ENCODE data around the gene BAX. TPM values are rescaled to one million over a fixed set of nuclear protein-coding genes. Genes with fewer than 3 reads are reported as not detected.

The BAX gene
- total and polyA plus RNA-seq, 2 of the 13 experiments (the other 11 are each of a cell fraction or from before 2014, with no cell fraction given) = 139 to 176 TPM

DNA sequence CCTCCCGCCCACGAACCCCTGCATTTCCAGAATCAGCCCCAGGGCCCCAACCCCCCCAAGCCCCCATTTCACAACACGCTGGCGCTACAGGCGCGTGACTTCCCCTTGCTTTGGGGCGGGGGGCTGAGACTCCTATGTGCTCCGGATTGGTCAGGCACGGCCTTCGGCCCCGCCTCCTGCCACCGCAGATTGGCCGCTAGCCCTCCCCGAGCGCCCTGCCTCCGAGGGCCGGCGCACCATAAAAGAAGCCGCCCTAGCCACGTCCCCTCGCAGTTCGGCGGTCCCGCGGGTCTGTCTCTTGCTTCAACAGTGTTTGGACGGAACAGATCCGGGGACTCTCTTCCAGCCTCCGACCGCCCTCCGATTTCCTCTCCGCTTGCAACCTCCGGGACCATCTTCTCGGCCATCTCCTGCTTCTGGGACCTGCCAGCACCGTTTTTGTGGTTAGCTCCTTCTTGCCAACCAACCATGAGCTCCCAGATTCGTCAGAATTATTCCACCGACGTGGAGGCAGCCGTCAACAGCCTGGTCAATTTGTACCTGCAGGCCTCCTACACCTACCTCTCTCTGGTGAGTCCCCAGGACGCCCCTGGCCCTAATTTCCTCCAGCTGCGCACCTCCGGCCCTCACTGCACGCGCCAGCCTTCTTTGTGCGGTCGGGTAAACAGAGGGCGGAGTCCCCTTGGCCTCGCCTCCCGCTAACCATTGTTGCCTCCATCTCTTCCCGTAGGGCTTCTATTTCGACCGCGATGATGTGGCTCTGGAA is 10.5 kb downstream of the BAX start, which contains the start of gene FTL (continued):
- TF ChIP-seq ZNF747 (CRISPR knock-in tag; IDR thresholded peaks at IDR 0.05; ENCODE audit: borderline replicate concordance) (no peak), ZC3H4 (CRISPR knock-in tag; IDR thresholded peaks at IDR 0.05; ENCODE audit: borderline replicate concordance) (peak; percentile 74; the same call in 1 of the 2 replicates), NCOR1 (IDR thresholded peaks at IDR 0.05; ENCODE audit: borderline replicate concordance, low read length) (no peak), SMAD9 (CRISPR knock-in tag; IDR thresholded peaks at IDR 0.05) (no peak), ZNF564 (CRISPR knock-in tag; IDR thresholded peaks at IDR 0.05) (peak; percentile 75; the same call in 1 of the 2 replicates), XRCC5 (optimal IDR thresholded peaks at IDR 0.05; ENCODE audit: low read length) (no peak), FUBP1 (CRISPR knock-in tag; IDR thresholded peaks at IDR 0.05; ENCODE audit: borderline replicate concordance) (no peak), KLF12 (CRISPR knock-in tag; IDR thresholded peaks at IDR 0.05; ENCODE audit: borderline replicate concordance) (peak; percentile 97), DNMT3B (CRISPR knock-in tag; conservative IDR thresholded peaks at IDR 0.05) (peak; percentile 91), SRY (CRISPR knock-in tag; IDR thresholded peaks at IDR 0.05) (peak; percentile 94), FOXK2 (IDR thresholded peaks at IDR 0.05) (no peak), MEIS2 (CRISPR knock-in tag; IDR thresholded peaks at IDR 0.05) (peak; percentile 94), MXD4 (CRISPR knock-in tag; IDR thresholded peaks at IDR 0.05) (no peak; the same call in none of the 2 replicates), PAWR (CRISPR knock-in tag; IDR thresholded peaks at IDR 0.05; ENCODE audit: borderline replicate concordance) (no peak), JUNB (CRISPR knock-in tag; IDR thresholded peaks at IDR 0.05; ENCODE audit: borderline replicate concordance) (peak; percentile 81; the same call in 1 of the 2 replicates), TBL1XR1 (IDR thresholded peaks at IDR 0.05; ENCODE audit: borderline replicate concordance, low read length, partially characterized antibody) (peak; percentile 60), IKZF4 (CRISPR knock-in tag; IDR thresholded peaks at IDR 0.05; ENCODE audit: borderline replicate concordance, low read depth, not compliant biosample characterization) (peak; percentile 87), MAFG (CRISPR knock-in tag; IDR thresholded peaks at IDR 0.05) (no peak)
- TF ChIP-seq, protein P1, sequence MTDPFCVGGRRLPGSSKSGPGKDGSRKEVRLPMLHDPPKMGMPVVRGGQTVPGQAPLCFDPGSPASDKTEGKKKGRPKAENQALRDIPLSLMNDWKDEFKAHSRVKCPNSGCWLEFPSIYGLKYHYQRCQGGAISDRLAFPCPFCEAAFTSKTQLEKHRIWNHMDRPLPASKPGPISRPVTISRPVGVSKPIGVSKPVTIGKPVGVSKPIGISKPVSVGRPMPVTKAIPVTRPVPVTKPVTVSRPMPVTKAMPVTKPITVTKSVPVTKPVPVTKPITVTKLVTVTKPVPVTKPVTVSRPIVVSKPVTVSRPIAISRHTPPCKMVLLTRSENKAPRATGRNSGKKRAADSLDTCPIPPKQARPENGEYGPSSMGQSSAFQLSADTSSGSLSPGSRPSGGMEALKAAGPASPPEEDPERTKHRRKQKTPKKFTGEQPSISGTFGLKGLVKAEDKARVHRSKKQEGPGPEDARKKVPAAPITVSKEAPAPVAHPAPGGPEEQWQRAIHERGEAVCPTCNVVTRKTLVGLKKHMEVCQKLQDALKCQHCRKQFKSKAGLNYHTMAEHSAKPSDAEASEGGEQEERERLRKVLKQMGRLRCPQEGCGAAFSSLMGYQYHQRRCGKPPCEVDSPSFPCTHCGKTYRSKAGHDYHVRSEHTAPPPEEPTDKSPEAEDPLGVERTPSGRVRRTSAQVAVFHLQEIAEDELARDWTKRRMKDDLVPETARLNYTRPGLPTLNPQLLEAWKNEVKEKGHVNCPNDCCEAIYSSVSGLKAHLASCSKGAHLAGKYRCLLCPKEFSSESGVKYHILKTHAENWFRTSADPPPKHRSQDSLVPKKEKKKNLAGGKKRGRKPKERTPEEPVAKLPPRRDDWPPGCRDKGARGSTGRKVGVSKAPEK (CRISPR knock-in tag; IDR thresholded peaks at IDR 0.05; ENCODE audit: borderline replicate concordance) = no peak
- TF ChIP-seq, protein P2, sequence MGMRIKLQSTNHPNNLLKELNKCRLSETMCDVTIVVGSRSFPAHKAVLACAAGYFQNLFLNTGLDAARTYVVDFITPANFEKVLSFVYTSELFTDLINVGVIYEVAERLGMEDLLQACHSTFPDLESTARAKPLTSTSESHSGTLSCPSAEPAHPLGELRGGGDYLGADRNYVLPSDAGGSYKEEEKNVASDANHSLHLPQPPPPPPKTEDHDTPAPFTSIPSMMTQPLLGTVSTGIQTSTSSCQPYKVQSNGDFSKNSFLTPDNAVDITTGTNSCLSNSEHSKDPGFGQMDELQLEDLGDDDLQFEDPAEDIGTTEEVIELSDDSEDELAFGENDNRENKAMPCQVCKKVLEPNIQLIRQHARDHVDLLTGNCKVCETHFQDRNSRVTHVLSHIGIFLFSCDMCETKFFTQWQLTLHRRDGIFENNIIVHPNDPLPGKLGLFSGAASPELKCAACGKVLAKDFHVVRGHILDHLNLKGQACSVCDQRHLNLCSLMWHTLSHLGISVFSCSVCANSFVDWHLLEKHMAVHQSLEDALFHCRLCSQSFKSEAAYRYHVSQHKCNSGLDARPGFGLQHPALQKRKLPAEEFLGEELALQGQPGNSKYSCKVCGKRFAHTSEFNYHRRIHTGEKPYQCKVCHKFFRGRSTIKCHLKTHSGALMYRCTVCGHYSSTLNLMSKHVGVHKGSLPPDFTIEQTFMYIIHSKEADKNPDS (CRISPR knock-in tag; IDR thresholded peaks at IDR 0.05) = no peak
- TF ChIP-seq, protein P3, sequence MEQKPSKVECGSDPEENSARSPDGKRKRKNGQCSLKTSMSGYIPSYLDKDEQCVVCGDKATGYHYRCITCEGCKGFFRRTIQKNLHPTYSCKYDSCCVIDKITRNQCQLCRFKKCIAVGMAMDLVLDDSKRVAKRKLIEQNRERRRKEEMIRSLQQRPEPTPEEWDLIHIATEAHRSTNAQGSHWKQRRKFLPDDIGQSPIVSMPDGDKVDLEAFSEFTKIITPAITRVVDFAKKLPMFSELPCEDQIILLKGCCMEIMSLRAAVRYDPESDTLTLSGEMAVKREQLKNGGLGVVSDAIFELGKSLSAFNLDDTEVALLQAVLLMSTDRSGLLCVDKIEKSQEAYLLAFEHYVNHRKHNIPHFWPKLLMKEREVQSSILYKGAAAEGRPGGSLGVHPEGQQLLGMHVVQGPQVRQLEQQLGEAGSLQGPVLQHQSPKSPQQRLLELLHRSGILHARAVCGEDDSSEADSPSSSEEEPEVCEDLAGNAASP (CRISPR knock-in tag; IDR thresholded peaks at IDR 0.05; ENCODE audit: borderline replicate concordance) = 0 out of 2 replicates have a peak, but pooled peaks have one; percentile 24
